NB4 (cell line): Measurements from ENCODE around the gene PPP1R3F.

Experiments
- DNase-seq: peaks from one replicate; pipeline ENCODE4 v3.0.0; 2010; ENCODE audit warnings: low read depth
- H3K4me3 ChIP-seq: one replicate; pipeline ENCODE4 v1.5.1; 2011; ENCODE audit warnings: mild to moderate bottlenecking, low read depth, low read length, moderate library complexity
- CTCF ChIP-seq: IDR thresholded peaks from one replicate; pipeline ENCODE4 v1.5.1; 2012; ENCODE audit warnings: low read depth, low read length
- MAX ChIP-seq: IDR thresholded peaks from 2 replicates; pipeline ENCODE4 v1.6.1; 2011; ENCODE audit warnings: low read depth, low read length
- MYC ChIP-seq: IDR thresholded peaks from 2 replicates; pipeline ENCODE4 v1.6.1; 2011; ENCODE audit warnings: low read depth, low read length
- POLR2A ChIP-seq: IDR thresholded peaks from 2 replicates; pipeline ENCODE4 v1.6.1; 2011; ENCODE audit warnings: mild to moderate bottlenecking; ENCODE audit not compliant: insufficient read length; ENCODE audit errors: extremely low read depth

The PPP1R3F gene

DNA sequence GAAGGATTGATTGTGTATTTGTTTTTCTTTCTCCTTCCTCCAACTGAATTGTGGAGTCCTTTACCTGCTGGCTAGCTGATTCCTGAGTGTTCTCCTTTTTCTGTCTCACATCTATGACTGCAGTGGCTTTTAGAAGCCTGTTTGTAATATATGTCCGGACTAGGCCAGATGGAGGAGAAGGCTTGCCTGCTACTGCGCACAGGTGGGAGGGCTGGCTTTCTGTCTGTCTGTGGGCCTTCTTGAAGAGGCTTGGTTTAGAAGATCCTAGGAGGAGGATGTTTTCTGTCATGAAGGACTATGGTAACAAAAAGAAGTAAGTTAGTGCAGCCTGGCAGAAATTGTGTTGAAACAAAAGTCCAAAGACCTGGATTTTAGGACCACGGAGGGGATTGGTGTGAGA is 8.5 kb downstream of the PPP1R3F start:
- no peak for DNase-seq
- TF ChIP-seq POLR2A: no peak
- TF ChIP-seq MYC: no peak
- no peak for TF ChIP-seq CTCF
- no peak for TF ChIP-seq MAX
- no peak overlapping the region for H3K4me3 ChIP-seq

DNA sequence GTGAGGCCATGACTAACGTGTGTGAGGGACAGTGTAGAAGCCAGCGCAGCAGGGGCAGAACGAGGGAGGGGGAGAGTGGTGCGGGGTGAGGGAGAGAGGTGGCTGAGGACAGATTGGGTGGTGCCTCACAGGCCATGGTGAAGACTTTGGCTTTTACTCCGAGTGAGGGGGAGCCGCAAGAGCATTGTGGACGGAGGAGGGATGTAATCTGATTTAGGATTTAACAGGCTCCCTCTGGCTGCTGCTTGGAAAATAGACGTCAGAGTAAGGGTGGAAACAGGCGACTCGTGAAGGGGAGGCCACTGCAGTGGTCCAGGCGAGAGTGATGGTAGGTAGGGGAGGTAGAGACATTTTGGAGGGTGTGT is 13.0 kb downstream of the PPP1R3F start:
- TF ChIP-seq POLR2A (no peak), MAX (no peak), CTCF (no peak), MYC (no peak)
- DNase-seq: peak; percentile 20
- no peak overlapping the region for H3K4me3 ChIP-seq

- TF ChIP-seq POLR2A (no peak), CTCF (no peak), MYC (no peak), MAX (no peak)
- H3K4me3 ChIP-seq: no peak overlapping the region
- no peak for DNase-seq
Observed at GRCh38 chrX:49284212-49284611, 14.6 kb downstream of the PPP1R3F start.

- H3K4me3 ChIP-seq: no peak overlapping the region
- TF ChIP-seq MAX (no peak), CTCF (no peak), MYC (no peak), POLR2A (no peak)
- no peak for DNase-seq
Observed at GRCh38 chrX:49286136-49286535, 16.5 kb downstream of the PPP1R3F start.

GRCh38 chrX:49286581-49286980 is 17.0 kb downstream of the PPP1R3F start:
- no peak overlapping the region for H3K4me3 ChIP-seq
- no peak for DNase-seq

More at GRCh38 chrX:49286581-49286980, 17.0 kb downstream of the PPP1R3F start:
- TF ChIP-seq MAX: no peak
- TF ChIP-seq CTCF: no peak
- no peak for TF ChIP-seq POLR2A
- no peak for TF ChIP-seq MYC
